Spleen (tissue), 7 donors: ENCODE measurements around the gene TRAM2.

Experiments
- CTCF ChIP-seq, 11 experiments: fragments of 200-600 bp in 7 of 11; fragments of 450-650 bp in 4 of 11; sonication (generic) in 4 of 11; IDR thresholded peaks in 8 of 11; conservative IDR thresholded peaks in 3 of 11; 1 replicate in 7 of 11; 2 replicates in 4 of 11; pipeline versions ENCODE4 v1.4.0 to v1.8.0; 2016 to 2021; ENCODE audit warnings: antibody characterized with exemption in 11 of 11, inconsistent platforms in 4 of 11, mild to moderate bottlenecking in 1 of 11
- POLR2A ChIP-seq, 3 donors: fragments of 450-650 bp; IDR thresholded peaks; one replicate each; pipeline ENCODE4 v1.5.1; 2017; ENCODE audit warnings: antibody characterized with exemption in 3 of 3, mild to moderate bottlenecking in 1 of 3
- donor health status: DM: no; HTN: no; CAD: no; lungs with moderate emphysema.
- donor health status: DM: no; HTN: no; CAD: no.
- donor health status: DM: no; HTN: no; CAD: no.

- TF ChIP-seq CTCF (IDR thresholded peaks at IDR 0.05 in 8 of 11, conservative IDR thresholded peaks at IDR 0.05 in 3 of 11) (no peak), POLR2A (IDR thresholded peaks at IDR 0.05) (no peak)
These were observed 29.1 kb downstream of the TRAM2 start for GRCh38 chr6:52547647-52548352.
